Tibial nerve (tissue), 4 donors: ENCODE data around the gene DACT2. TPM values are rescaled to one million over a fixed set of nuclear protein-coding genes. Genes with fewer than 3 reads are reported as not detected.

Experiments used
- DNase-seq, 2 donors: peaks; one replicate each; pipeline ENCODE4 v3.0.0-alpha.2; 2019; ENCODE audit warnings: low spot score in 2 of 2
- H3K27ac ChIP-seq, 4 donors: fragments of 200-600 bp; sonication (generic) in 3 of 4; one replicate each; pipeline ENCODE4 v1.5.1; 2017 to 2019; ENCODE audit warnings: mild to moderate bottlenecking in 1 of 4
- H3K27me3 ChIP-seq, 2 donors: fragments of 200-600 bp; sonication (generic) in 1 of 2; one replicate each; pipeline versions ENCODE4 v1.5.1 to v1.6.0; 2017 to 2019
- H3K36me3 ChIP-seq, 3 donors: fragments of 200-600 bp; sonication (generic); one replicate each; pipeline ENCODE4 v1.5.1; 2018 to 2019
- H3K4me1 ChIP-seq, 4 donors: fragments of 200-600 bp; sonication (generic) in 3 of 4; one replicate each; pipeline ENCODE4 v1.5.1; 2017 to 2019
- H3K4me3 ChIP-seq, 4 donors: fragments of 200-600 bp; sonication (generic) in 3 of 4; one replicate each; pipeline ENCODE4 v1.5.1; 2017 to 2019; ENCODE audit warnings: mild to moderate bottlenecking in 1 of 4, moderate library complexity in 1 of 4
- H3K9me3 ChIP-seq, 4 donors: fragments of 200-600 bp; sonication (generic) in 3 of 4; one replicate each; pipeline ENCODE4 v1.5.1; 2017 to 2019
- CTCF ChIP-seq, 5 experiments: fragments of 200-600 bp in 3 of 5; fragments of 450-650 bp in 2 of 5; sonication (generic) in 3 of 5; IDR thresholded peaks; one replicate each; pipeline ENCODE4 v1.5.1; 2016 to 2019; ENCODE audit warnings: antibody characterized with exemption in 5 of 5, mild to moderate bottlenecking in 3 of 5, moderate library complexity in 2 of 5
- EP300 ChIP-seq, 2 donors: sonication (generic); formaldehyde crosslinking; IDR thresholded peaks; one replicate each; pipeline ENCODE4 v1.6.1; 2017; ENCODE audit warnings: antibody characterized with exemption in 2 of 2, mild to moderate bottlenecking in 1 of 2
- POLR2A ChIP-seq, 2 donors: fragments of 450-650 bp; IDR thresholded peaks; one replicate each; pipeline ENCODE4 v1.6.1; 2017; ENCODE audit warnings: antibody characterized with exemption in 2 of 2, mild to moderate bottlenecking in 2 of 2, moderate library complexity in 2 of 2
- WGBS, 2 donors: methylation state at CpG; one replicate each; pipeline ENCODE4 v1.1.5; 2018; 5-methylcytosine and 5-hydroxymethylcytosine counted together
- total RNA-seq, 4 donors: library from RNA; depleted of rRNA; stranded (reverse); fragments of >200 nt; gene quantifications; one replicate each; pipeline ENCODE4 v1.1.0, GENCODE V29; 2016

Gene DACT2
- total RNA-seq, 4 donors from 2014 or later: 0.30 to 1.5 (median 1.3) TPM; not detected in 1

GRCh38 chr6:168330403-168330802, 10.8 kb upstream of the DACT2 start:
- Histone ChIP-seq H3K4me3 (no peak overlapping the region), H3K9me3 (peaks cover 0 to under 1% (median 0%) of the 10 kb centered on the region in 4 donors), H3K27ac (no peak overlapping the region), H3K27me3 (no peaks in the 10 kb centered on the region), H3K36me3 (no peaks in the 10 kb centered on the region), H3K4me1 (no peaks in the 10 kb centered on the region)
- 86 to 89% methylated on average over 10 of the region's 10 CpGs for WGBS, 2 donors
- DNase-seq: no peak
- no peak for TF ChIP-seq EP300 (IDR thresholded peaks at IDR 0.05)
- TF ChIP-seq POLR2A (IDR thresholded peaks at IDR 0.05): no peak
- TF ChIP-seq CTCF (IDR thresholded peaks at IDR 0.05): no peak

- Histone ChIP-seq H3K27me3 (peaks cover 0 to under 1% of the 10 kb centered on the region in 2 donors), H3K36me3 (no peaks in the 10 kb centered on the region), H3K27ac (no peak overlapping the region), H3K4me1 (no peaks in the 10 kb centered on the region), H3K4me3 (no peak overlapping the region), H3K9me3 (peaks cover 0 to 10% (median 0%) of the 10 kb centered on the region in 4 donors)
- no peak for DNase-seq
- WGBS, 2 donors: 79 to 88% methylated on average over 4 of the region's 4 CpGs
- no peak for TF ChIP-seq EP300 (IDR thresholded peaks at IDR 0.05)
- no peak for TF ChIP-seq POLR2A (IDR thresholded peaks at IDR 0.05)
- no peak for TF ChIP-seq CTCF (IDR thresholded peaks at IDR 0.05)
Measured at GRCh38 chr6:168328086-168328485, 8.5 kb upstream of the DACT2 start.

GRCh38 chr6:168326294-168327261, 7.0 kb upstream of the DACT2 start:
- H3K36me3 ChIP-seq: no peaks in the 10 kb centered on the region
- no peaks in the 10 kb centered on the region for H3K4me1 ChIP-seq
- peaks cover 0 to 4% of the 10 kb centered on the region in 2 donors for H3K27me3 ChIP-seq
- TF ChIP-seq EP300 (IDR thresholded peaks at IDR 0.05): no peak
- TF ChIP-seq CTCF (IDR thresholded peaks at IDR 0.05): no peak
- TF ChIP-seq POLR2A (IDR thresholded peaks at IDR 0.05): no peak
- no peak for DNase-seq
- WGBS, 2 donors: 44 to 52% methylated on average over 12 of the region's 12 CpGs
- H3K9me3 ChIP-seq: peaks cover 0 to 17% (median 0%) of the 10 kb centered on the region in 4 donors
- H3K27ac ChIP-seq: no peak overlapping the region
- no peak overlapping the region for H3K4me3 ChIP-seq

- no peak for DNase-seq
- 50 to 66% methylated on average over 2 of the region's 2 CpGs for WGBS, 2 donors
- Histone ChIP-seq H3K36me3 (no peaks in the 10 kb centered on the region), H3K27me3 (peaks cover 0 to 23% of the 10 kb centered on the region in 2 donors), H3K27ac (no peak overlapping the region), H3K9me3 (peaks cover 0 to 28% (median 0%) of the 10 kb centered on the region in 4 donors), H3K4me3 (no peak overlapping the region), H3K4me1 (peaks cover 0 to 14% (median 0%) of the 10 kb centered on the region in 4 donors)
- TF ChIP-seq CTCF (IDR thresholded peaks at IDR 0.05) (no peak), EP300 (IDR thresholded peaks at IDR 0.05) (no peak), POLR2A (IDR thresholded peaks at IDR 0.05) (no peak)
Measured at GRCh38 chr6:168322966-168323365, 3.4 kb upstream of the DACT2 start.

- TF ChIP-seq POLR2A (IDR thresholded peaks at IDR 0.05): no peak
- no peak for TF ChIP-seq CTCF (IDR thresholded peaks at IDR 0.05)
- no peak for TF ChIP-seq EP300 (IDR thresholded peaks at IDR 0.05)
- WGBS, 2 donors: 89% methylated on average over 9 of the region's 9 CpGs
- DNase-seq: no peak
- peaks cover 0 to 23% of the 10 kb centered on the region in 2 donors for H3K27me3 ChIP-seq
- H3K4me1 ChIP-seq: peaks cover 0 to 14% (median 0%) of the 10 kb centered on the region in 4 donors
- peaks cover 0 to 28% (median 0%) of the 10 kb centered on the region in 4 donors for H3K9me3 ChIP-seq
- H3K27ac ChIP-seq: no peak overlapping the region
- H3K4me3 ChIP-seq: no peak overlapping the region
- no peaks in the 10 kb centered on the region for H3K36me3 ChIP-seq
Measured at GRCh38 chr6:168320634-168321033, 1.1 kb upstream of the DACT2 start.
